ENCODE results near the gene HIRA. TPM values are rescaled to one million over a fixed set of nuclear protein-coding genes. Genes with fewer than 3 reads are reported as not detected.

HIRA gene
- total and polyA plus RNA-seq, 2 of the 8 experiments (the other 6 are each of a cell fraction or from before 2014, with no cell fraction given): 34.9 to 67.2 TPM

- no peak overlapping the region for H3K27ac ChIP-seq (ENCODE audit: low read depth, low read length)
- H2BK12ac ChIP-seq (ENCODE audit: low read depth, low read length): no peak overlapping the region
- H3K4me1 ChIP-seq (replicated peaks in 1 of 4; ENCODE audit: control insufficient read depth in 3 of 4, insufficient read depth in 4 of 4, low read length in 3 of 4): no peaks in the 10 kb centered on the region
- H2BK15ac ChIP-seq (ENCODE audit: low read length): no peak overlapping the region
- no peak overlapping the region for H2AFZ ChIP-seq (ENCODE audit: low read length)
- H3K56ac ChIP-seq (replicated peaks; ENCODE audit: insufficient read length, low read depth, low read length): no peak overlapping the region
- no peaks in the 10 kb centered on the region for H3K9me3 ChIP-seq (ENCODE audit: insufficient read depth in 2 of 2, low read depth in 1 of 2, low read length in 1 of 2)
- H2BK5ac ChIP-seq (ENCODE audit: low read depth, low read length): no peak overlapping the region
- H3K18ac ChIP-seq (ENCODE audit: extremely low read depth, low read length): no peak overlapping the region
- H3K27me3 ChIP-seq (replicated peaks in 1 of 4; ENCODE audit: control insufficient read depth in 3 of 4, extremely low read depth in 1 of 4, insufficient read depth in 3 of 4, low read length in 3 of 4): no peaks in the 10 kb centered on the region
- H4K5ac ChIP-seq (ENCODE audit: insufficient read length, low read depth, low read length): no peak overlapping the region
- no peaks in the 10 kb centered on the region; the same call in 1 of the 2 replicates for H3K79me1 ChIP-seq (ENCODE audit: low read depth, low read length)
- no peak overlapping the region for H2BK120ac ChIP-seq (replicated peaks; ENCODE audit: low read depth, low read length)
- no peaks in the 10 kb centered on the region; a peak in 1 of 4 replicates for H3K79me2 ChIP-seq (ENCODE audit: control insufficient read depth in 1 of 2, insufficient read depth in 2 of 2, low read length in 2 of 2)
- FAIRE-seq (no peak), DNase-seq (ENCODE audit: low read depth in 1 of 2, low spot score in 2 of 2) (no peak)
- no peak overlapping the region for H3K4me2 ChIP-seq (ENCODE audit: insufficient read depth in 1 of 2, low read depth in 2 of 2, low read length in 2 of 2)
- WGBS, 2 experiments (ENCODE audit: extremely low coverage in 1 of 2, insufficient coverage in 1 of 2, insufficient read length in 1 of 2, insufficient replicate concordance in 2 of 2, low coverage in 1 of 2, low lambda C conversion rate in 2 of 2, missing lambda C conversion rate in 1 of 2): 88% methylated on average over 3 of the region's 3 CpGs; no CpG with 5 or more reads in 1 of the 2 experiments
- H2AK5ac ChIP-seq (ENCODE audit: low read depth, low read length): no peak overlapping the region
- H2BK20ac ChIP-seq (ENCODE audit: low read length): no peak overlapping the region
- POLR2A ChIA-PET (ENCODE audit: partially characterized antibody): interaction anchor here (1.0 to 2.0 kb wide), 6 partner anchors 9 to 78 kb away, joined by 3 to 5 read pairs (median 4); partner anchors contain the start of genes C22orf39 and HIRA
- no peak overlapping the region for H3K4me3 ChIP-seq (ENCODE audit: extremely low read depth in 1 of 4, insufficient read depth in 2 of 4, low read depth in 3 of 4, low read length in 4 of 4)
- H3K23ac ChIP-seq (ENCODE audit: insufficient read length): no peak overlapping the region
- no peaks in the 10 kb centered on the region for H3K23me2 ChIP-seq (ENCODE audit: low read depth, low read length)
- H4K91ac ChIP-seq (replicated peaks; ENCODE audit: insufficient read length, low read length): no peak overlapping the region
- peaks cover 2 to 15% of the 10 kb centered on the region in 2 experiments for H4K20me1 ChIP-seq (replicated peaks in 1 of 2; ENCODE audit: control insufficient read depth in 1 of 2, insufficient read depth in 2 of 2, low read length in 2 of 2)
- H3K36me3 ChIP-seq (ENCODE audit: control insufficient read depth in 2 of 4, insufficient read depth in 4 of 4, low read length in 3 of 4): peaks cover 7 to 38% (median 29%) of the 10 kb centered on the region in 4 experiments; a peak in 7 of 8 replicates
- H3K4ac ChIP-seq (replicated peaks; ENCODE audit: insufficient read length, low read depth, low read length): no peak overlapping the region
- H3K9ac ChIP-seq (replicated peaks in 1 of 4; ENCODE audit: extremely low read depth in 1 of 4, low read depth in 3 of 4, low read length in 3 of 4): no peak overlapping the region
- no peak overlapping the region for H4K8ac ChIP-seq (ENCODE audit: extremely low read depth, insufficient read depth, low read length)
- CTCF ChIA-PET (ENCODE audit: partially characterized antibody): interaction anchor here (1.2 to 1.3 kb wide), 3 partner anchors 13 to 50 kb away, joined by 3 to 4 read pairs (median 3); no protein-coding TSS in a partner anchor
- no peak overlapping the region for H3K14ac ChIP-seq (ENCODE audit: insufficient read length)
- TF ChIP-seq EP300 (IDR thresholded peaks at IDR 0.05; ENCODE audit: borderline replicate concordance in 1 of 2, low read depth in 2 of 2, low read length in 2 of 2) (no peak), JUND (IDR thresholded peaks at IDR 0.05; ENCODE audit: low read length) (no peak), ATF3 (IDR thresholded peaks at IDR 0.05; ENCODE audit: insufficient read depth, low read depth, low read length) (no peak), NANOG (IDR thresholded peaks at IDR 0.05; ENCODE audit: insufficient read depth, low read depth, low read length, poor library complexity, severe bottlenecking) (no peak), KDM4A (IDR thresholded peaks at IDR 0.05; ENCODE audit: low read depth, low read length, severe bottlenecking) (no peak), SIRT6 (IDR thresholded peaks at IDR 0.05; ENCODE audit: low read length) (no peak), CHD1 (IDR thresholded peaks at IDR 0.05; ENCODE audit: low read depth, low read length) (no peak), PHF8 (conservative IDR thresholded peaks at IDR 0.05; ENCODE audit: low read depth, low read length) (no peak), ASH2L (IDR thresholded peaks at IDR 0.05; ENCODE audit: low read length) (no peak), HDAC2 (IDR thresholded peaks at IDR 0.05; ENCODE audit: borderline replicate concordance in 1 of 2, low read depth in 2 of 2, low read length in 2 of 2) (no peak), RNF2 (IDR thresholded peaks at IDR 0.05; ENCODE audit: borderline replicate concordance, low read depth, low read length, missing control alignments, poor library complexity, severe bottlenecking) (no peak), GABPA (IDR thresholded peaks at IDR 0.05; ENCODE audit: borderline replicate concordance, insufficient read depth, low read length) (no peak)
These were observed 26.9 kb downstream of the HIRA start for GRCh38 chr22:19404676-19405075.
